MCF 10A (cell line): ENCODE results near the gene FBXW11. TPM values are rescaled to one million over a fixed set of nuclear protein-coding genes. Genes with fewer than 3 reads are reported as not detected.

Experiments
- BruUV-seq: library from RNA; stranded (reverse); fragments of 400-500 nt; replicated peaks from 2 replicates; lab custom pipeline; 2021; lab: Mats Ljungman, UMichigan
- CTCF ChIA-PET: fragments of 300-600 bp; sonication (Branson Sonifier 250); formaldehyde crosslinking; extraction: SDS; loops from one replicate; lab custom pipeline; 2021; ENCODE audit warnings: antibody characterized with exemption, inconsistent platforms; lab: Yijun Ruan, JAX
- POLR2A ChIA-PET: fragments of 300-600, 350-650 bp; sonication (Branson Sonifier 250); formaldehyde crosslinking; extraction: SDS; loops from one replicate; lab custom pipeline; 2020; ENCODE audit warnings: antibody characterized with exemption, inconsistent platforms; lab: Yijun Ruan, JAX
- DNase-seq: peaks from one replicate; pipeline ENCODE4 v3.0.0-alpha.2; 2018; ENCODE audit not compliant: unreplicated experiment
- H3K27ac Mint-ChIP-seq: one replicate; pipeline ENCODE4 v1.8.0; 2022; ENCODE audit warnings: mild to moderate bottlenecking, low read depth, mixed read lengths; ENCODE audit not compliant: unreplicated experiment
- H3K27me3 Mint-ChIP-seq: one replicate; pipeline ENCODE4 v1.8.0; 2022; ENCODE audit warnings: mixed read lengths; ENCODE audit not compliant: insufficient read depth, unreplicated experiment
- H3K36me3 Mint-ChIP-seq: one replicate; pipeline ENCODE4 v1.8.0; 2022; ENCODE audit warnings: mild to moderate bottlenecking, moderate library complexity, mixed read lengths; ENCODE audit not compliant: insufficient read depth, unreplicated experiment
- H3K4me1 Mint-ChIP-seq: one replicate; pipeline ENCODE4 v1.8.0; 2022; ENCODE audit warnings: mixed read lengths; ENCODE audit not compliant: insufficient read depth, unreplicated experiment
- H3K4me3 Mint-ChIP-seq: one replicate; pipeline ENCODE4 v1.8.0; 2022; ENCODE audit warnings: mild to moderate bottlenecking, moderate library complexity, mixed read lengths; ENCODE audit not compliant: unreplicated experiment
- H3K9me3 Mint-ChIP-seq: one replicate; pipeline ENCODE4 v1.8.0; 2022; ENCODE audit warnings: mixed read lengths; ENCODE audit not compliant: unreplicated experiment
- CTCF ChIP-seq: fragments of 200-600 bp; IDR thresholded peaks from one replicate; pipeline ENCODE4 v1.8.0; 2022; ENCODE audit warnings: antibody characterized with exemption, mild to moderate bottlenecking; ENCODE audit not compliant: unreplicated experiment
- intact Hi-C: fragments of 100-400 bp; cut with micrococcal nuclease; formaldehyde crosslinking; loops from 2 replicates; pipeline ENCODE4 v1.14.1; 2022
- total RNA-seq: library from RNA; stranded (reverse); gene quantifications from 2 replicates; pipeline ENCODE4 v1.2.3, GENCODE V29; 2022

The FBXW11 gene
- total RNA-seq, 1 experiment from 2014 or later, result 64.7 TPM

GRCh38 chr5:171966964-171967363, 39.5 kb downstream of the FBXW11 start:
- Mint-ChIP-seq H3K9me3 (no peaks in the 10 kb centered on the region), H3K4me3 (no peak overlapping the region), H3K4me1 (peaks cover 15% of the 10 kb centered on the region), H3K27ac (no peak overlapping the region), H3K36me3 (no peaks in the 10 kb centered on the region), H3K27me3 (no peaks in the 10 kb centered on the region)
- no peak for TF ChIP-seq CTCF
- BruUV-seq, result no TSS peak
- DNase-seq, result no peak
- intact Hi-C loops, result no loop called here
- POLR2A ChIA-PET, result interaction anchor here (1.5 kb wide), 1 partner anchor 40 kb away, joined by 3 read pairs; the partner anchor contains the start of gene FBXW11
- CTCF ChIA-PET, result interaction anchor here (1.0 kb wide), 1 partner anchor 14 kb away, joined by 3 read pairs; no protein-coding TSS in a partner anchor

- H3K27ac Mint-ChIP-seq, result no peak overlapping the region
- H3K27me3 Mint-ChIP-seq, result no peaks in the 10 kb centered on the region
- ChIA-PET POLR2A (interaction anchor here (1.5 kb wide), 1 partner anchor 41 kb away, joined by 3 read pairs; the partner anchor contains the start of gene FBXW11), CTCF (interaction anchor here (0.6 to 1.0 kb wide), 2 partner anchors 14 to 75 kb away, joined by 3 read pairs; no protein-coding TSS in a partner anchor)
- no peaks in the 10 kb centered on the region for H3K36me3 Mint-ChIP-seq
- peaks cover 15% of the 10 kb centered on the region for H3K4me1 Mint-ChIP-seq
- no peak for DNase-seq
- H3K4me3 Mint-ChIP-seq, result no peak overlapping the region
- no peaks in the 10 kb centered on the region for H3K9me3 Mint-ChIP-seq
- TF ChIP-seq CTCF, result no peak
- intact Hi-C loops, result no loop called here
- BruUV-seq, result no TSS peak
Measured at GRCh38 chr5:171966270-171966669, 40.2 kb downstream of the FBXW11 start.

GRCh38 chr5:171965745-171966144, 40.7 kb downstream of the FBXW11 start:
- Mint-ChIP-seq H3K9me3 (no peaks in the 10 kb centered on the region), H3K4me3 (no peak overlapping the region), H3K36me3 (no peaks in the 10 kb centered on the region), H3K4me1 (peaks cover 15% of the 10 kb centered on the region), H3K27ac (no peak overlapping the region), H3K27me3 (no peaks in the 10 kb centered on the region)
- no peak for DNase-seq
- TF ChIP-seq CTCF, result no peak
- CTCF ChIA-PET, result interaction anchor here (1.0 kb wide), 1 partner anchor 13 kb away, joined by 3 read pairs; no protein-coding TSS in a partner anchor
- POLR2A ChIA-PET, result interaction anchor here (1.5 kb wide), 1 partner anchor 41 kb away, joined by 3 read pairs; the partner anchor contains the start of gene FBXW11
- intact Hi-C loops, result no loop called here
- BruUV-seq, result no TSS peak

- no peak for DNase-seq
- CTCF ChIA-PET, result interaction anchor here (0.6 to 1.8 kb wide), 3 partner anchors 9 to 220 kb away, joined by 3 to 8 read pairs (median 5); no protein-coding TSS in a partner anchor
- Mint-ChIP-seq H3K9me3 (no peaks in the 10 kb centered on the region), H3K36me3 (peaks cover 7% of the 10 kb centered on the region), H3K4me3 (no peak overlapping the region), H3K27ac (no peak overlapping the region), H3K4me1 (peaks cover 15% of the 10 kb centered on the region), H3K27me3 (no peaks in the 10 kb centered on the region)
- POLR2A ChIA-PET, result interaction anchor here (2.2 kb wide), 1 partner anchor 11 kb away, joined by 8 read pairs; no protein-coding TSS in a partner anchor
- no peak for TF ChIP-seq CTCF
- BruUV-seq, result no TSS peak
- intact Hi-C loops, result no loop called here
Measured at GRCh38 chr5:171963416-171963815, 43.0 kb downstream of the FBXW11 start.
